Esophagus muscularis mucosa (tissue), 4 donors: ENCODE measurements around the gene TMEM9B.

Experiments
- CTCF ChIP-seq, 3 experiments: fragments of 200-600 bp in 2 of 3; fragments of 450-650 bp in 1 of 3; sonication (generic) in 2 of 3; IDR thresholded peaks; one replicate each; pipeline ENCODE4 v1.5.1; 2017 to 2019; ENCODE audit warnings: antibody characterized with exemption in 3 of 3, mild to moderate bottlenecking in 2 of 3, moderate library complexity in 1 of 3
- EP300 ChIP-seq: sonication (generic); formaldehyde crosslinking; IDR thresholded peaks from one replicate; pipeline ENCODE4 v1.6.1; 2017; ENCODE audit warnings: antibody characterized with exemption
- POLR2A ChIP-seq: fragments of 450-650 bp; IDR thresholded peaks from one replicate; pipeline ENCODE4 v1.6.1; 2017; ENCODE audit warnings: antibody characterized with exemption, moderate library complexity, mild to moderate bottlenecking, low read depth
- POLR2AphosphoS5 ChIP-seq, 2 donors: sonication (generic); formaldehyde crosslinking; IDR thresholded peaks; one replicate each; pipeline ENCODE4 v1.6.1; 2017; ENCODE audit warnings: antibody characterized with exemption in 2 of 2

- no peak for TF ChIP-seq POLR2A
- TF ChIP-seq POLR2AphosphoS5 (IDR thresholded peaks at IDR 0.05): no peak
- TF ChIP-seq CTCF (IDR thresholded peaks at IDR 0.05): no peak
- no peak for TF ChIP-seq EP300
Measured at GRCh38 chr11:8941341-8942103, 22.7 kb downstream of the TMEM9B start.
